Activated CD8-positive, alpha-beta memory T cell treated with anti-CD3 and anti-CD28 coated beads, Interleukin-2, amount 10 ng/mL, durations not matched to agents 7 days and 5 days (primary cell): Measurements from ENCODE around the gene COL23A1. TPM values are rescaled to one million over a fixed set of nuclear protein-coding genes. Genes with fewer than 3 reads are reported as not detected.

Experiments used
- ATAC-seq: fragments of 150-1000 bp; cut with Tn5 transposase; one replicate; pipeline ENCODE4 v1.10.0; 2021; ENCODE audit warnings: moderate library complexity
- CTCF ChIA-PET: fragments of 350-600 bp; sonication (Branson Sonifier 250); formaldehyde crosslinking; loops from one replicate; lab custom pipeline; 2021; ENCODE audit warnings: antibody characterized with exemption; lab: Charles Lee
- DNase-seq: peaks from one replicate; pipeline ENCODE4 v3.0.0-alpha.2; 2020
- H3K27ac Mint-ChIP-seq: one replicate; pipeline ENCODE4 v1.8.0; 2021; ENCODE audit warnings: mild to moderate bottlenecking, mixed read lengths
- H3K27me3 Mint-ChIP-seq: one replicate; pipeline ENCODE4 v1.8.0; 2021; ENCODE audit warnings: mixed read lengths
- H3K36me3 Mint-ChIP-seq: one replicate; pipeline ENCODE4 v1.8.0; 2021; ENCODE audit warnings: mild to moderate bottlenecking, mixed read lengths
- H3K4me1 Mint-ChIP-seq: one replicate; pipeline ENCODE4 v1.8.0; 2021; ENCODE audit warnings: mixed read lengths
- H3K4me3 Mint-ChIP-seq: one replicate; pipeline ENCODE4 v1.8.0; 2021; ENCODE audit warnings: mild to moderate bottlenecking, moderate library complexity, mixed read lengths
- H3K9me3 Mint-ChIP-seq: one replicate; pipeline ENCODE4 v1.8.0; 2022; ENCODE audit warnings: low read depth, mixed read lengths
- total RNA-seq, 2 experiments: library from RNA; stranded (reverse); gene quantifications; one replicate each; pipeline ENCODE4 v1.2.3, GENCODE V29; 2021

COL23A1 gene
- total RNA-seq, 2 experiments from 2014 or later = 0.18 to 0.19 TPM

GRCh38 chr5:178222292-178222691 is 367.9 kb downstream of the COL23A1 start:
- CTCF ChIA-PET = interaction anchor here (0.9 kb wide), 1 partner anchor 10 kb away, joined by 3 read pairs; no protein-coding TSS in a partner anchor
- H3K27ac Mint-ChIP-seq = no peak overlapping the region
- peaks cover 21% of the 10 kb centered on the region for H3K4me1 Mint-ChIP-seq
- H3K4me3 Mint-ChIP-seq = no peak overlapping the region
- ATAC-seq (no peak), DNase-seq (no peak)
- H3K36me3 Mint-ChIP-seq = peaks cover 42% of the 10 kb centered on the region
- no peaks in the 10 kb centered on the region for H3K9me3 Mint-ChIP-seq
- H3K27me3 Mint-ChIP-seq = no peaks in the 10 kb centered on the region

GRCh38 chr5:178221853-178222252 is 368.3 kb downstream of the COL23A1 start:
- ATAC-seq = no peak
- H3K27ac Mint-ChIP-seq = peak overlapping the region; percentile 16
- no peaks in the 10 kb centered on the region for H3K9me3 Mint-ChIP-seq
- H3K36me3 Mint-ChIP-seq = peaks cover 38% of the 10 kb centered on the region
- no peak overlapping the region for H3K4me3 Mint-ChIP-seq
- CTCF ChIA-PET = interaction anchor here (0.9 to 1.6 kb wide), 2 partner anchors 10 to 13 kb away, joined by 3 to 4 read pairs; no protein-coding TSS in a partner anchor
- peaks cover 18% of the 10 kb centered on the region for H3K4me1 Mint-ChIP-seq
- DNase-seq = no peak
- H3K27me3 Mint-ChIP-seq = no peaks in the 10 kb centered on the region

- Mint-ChIP-seq H3K9me3 (no peaks in the 10 kb centered on the region), H3K27me3 (no peaks in the 10 kb centered on the region), H3K4me3 (no peak overlapping the region), H3K36me3 (peaks cover 39% of the 10 kb centered on the region), H3K27ac (peak overlapping the region; percentile 16), H3K4me1 (peaks cover 16% of the 10 kb centered on the region)
- CTCF ChIA-PET = interaction anchor here (0.9 to 1.6 kb wide), 2 partner anchors 9 to 14 kb away, joined by 3 to 4 read pairs; no protein-coding TSS in a partner anchor
- ATAC-seq = peak; percentile 25
- no peak for DNase-seq
Measured at GRCh38 chr5:178221282-178221681, 368.9 kb downstream of the COL23A1 start.

DNA sequence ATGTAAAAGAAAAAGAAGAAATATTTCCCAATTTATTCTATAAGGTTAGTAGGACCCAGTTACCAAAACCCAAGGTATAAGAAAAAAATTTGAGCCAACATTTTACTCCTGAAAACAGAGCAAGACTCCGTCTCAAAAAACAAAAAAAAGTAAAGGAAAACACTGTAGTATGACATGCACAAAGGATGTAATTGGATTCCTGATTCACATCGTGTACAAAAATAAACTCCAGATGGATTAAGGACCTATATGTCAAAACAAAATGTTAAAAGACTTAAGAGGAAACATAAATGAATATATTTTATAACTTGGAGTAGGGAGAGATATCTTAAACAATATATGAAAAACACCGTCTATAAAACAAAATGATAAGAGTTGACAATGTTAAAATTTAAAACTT is 371.4 kb downstream of the COL23A1 start:
- no peak overlapping the region for H3K27ac Mint-ChIP-seq
- DNase-seq (no peak), ATAC-seq (no peak)
- H3K4me1 Mint-ChIP-seq = peaks cover 17% of the 10 kb centered on the region
- H3K9me3 Mint-ChIP-seq = no peaks in the 10 kb centered on the region
- CTCF ChIA-PET = no interaction called here
- no peaks in the 10 kb centered on the region for H3K27me3 Mint-ChIP-seq
- H3K4me3 Mint-ChIP-seq = no peak overlapping the region
- H3K36me3 Mint-ChIP-seq = peaks cover 47% of the 10 kb centered on the region

- H3K4me3 Mint-ChIP-seq = no peak overlapping the region
- H3K4me1 Mint-ChIP-seq = peaks cover 21% of the 10 kb centered on the region
- H3K36me3 Mint-ChIP-seq = peaks cover 50% of the 10 kb centered on the region
- DNase-seq = no peak
- no peak for ATAC-seq
- no peak overlapping the region for H3K27ac Mint-ChIP-seq
- no peaks in the 10 kb centered on the region for H3K27me3 Mint-ChIP-seq
- CTCF ChIA-PET = no interaction called here
- H3K9me3 Mint-ChIP-seq = no peaks in the 10 kb centered on the region
Measured at GRCh38 chr5:178218237-178218776, 371.9 kb downstream of the COL23A1 start.

DNA sequence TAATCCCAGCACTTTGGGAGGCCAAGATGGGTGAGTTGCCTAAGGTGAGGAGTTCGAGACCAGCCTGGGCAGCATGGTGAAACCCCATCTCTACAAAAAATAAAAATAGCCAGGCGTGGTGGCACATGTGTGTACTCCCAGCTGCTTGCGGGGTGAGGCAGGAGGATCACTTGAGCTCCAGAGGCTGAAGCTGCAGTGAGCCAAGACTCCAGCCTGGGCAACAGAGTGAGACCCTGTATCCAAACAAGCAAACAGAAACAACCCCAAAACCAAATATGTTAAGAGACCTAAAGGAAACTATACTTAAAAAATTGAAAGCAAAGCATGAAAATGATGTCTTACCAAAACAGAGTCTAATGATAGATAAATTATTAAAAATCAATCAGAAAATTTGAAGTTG is 373.4 kb downstream of the COL23A1 start:
- H3K4me1 Mint-ChIP-seq = peaks cover 21% of the 10 kb centered on the region
- ATAC-seq = no peak
- H3K36me3 Mint-ChIP-seq = peaks cover 57% of the 10 kb centered on the region
- no peak overlapping the region for H3K27ac Mint-ChIP-seq
- no peaks in the 10 kb centered on the region for H3K27me3 Mint-ChIP-seq
- no peaks in the 10 kb centered on the region for H3K9me3 Mint-ChIP-seq
- DNase-seq = no peak
- H3K4me3 Mint-ChIP-seq = no peak overlapping the region
- CTCF ChIA-PET = interaction anchor here (0.9 to 1.1 kb wide), 2 partner anchors 11 to 21 kb away, joined by 3 read pairs; no protein-coding TSS in a partner anchor

DNA sequence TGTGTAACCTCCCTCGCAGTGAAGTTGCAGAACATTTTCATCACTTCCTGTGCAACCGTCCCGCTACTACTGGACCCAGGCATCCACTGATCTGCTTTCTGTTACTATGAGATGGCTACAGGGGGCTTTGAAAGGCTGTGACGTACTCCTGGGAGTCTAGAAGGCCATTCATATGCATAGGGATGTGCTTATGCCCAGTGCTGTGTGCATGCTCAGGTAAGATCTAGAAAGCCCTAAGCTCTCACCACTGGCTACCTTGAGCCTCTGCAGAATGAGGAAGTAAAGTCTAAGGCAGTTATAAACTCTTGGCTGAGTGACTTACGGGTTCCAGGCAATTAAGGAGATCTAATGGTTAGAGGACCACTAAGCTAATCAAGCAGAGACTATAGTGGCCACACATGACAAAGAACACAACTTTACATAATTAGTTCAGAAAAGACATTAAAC is 374.1 kb downstream of the COL23A1 start:
- no peaks in the 10 kb centered on the region for H3K27me3 Mint-ChIP-seq
- H3K27ac Mint-ChIP-seq = no peak overlapping the region
- H3K4me3 Mint-ChIP-seq = no peak overlapping the region
- H3K4me1 Mint-ChIP-seq = peaks cover 15% of the 10 kb centered on the region
- H3K36me3 Mint-ChIP-seq = peaks cover 56% of the 10 kb centered on the region
- CTCF ChIA-PET = interaction anchor here (0.9 to 1.1 kb wide), 2 partner anchors 12 to 22 kb away, joined by 3 read pairs; no protein-coding TSS in a partner anchor
- no peak for ATAC-seq
- no peaks in the 10 kb centered on the region for H3K9me3 Mint-ChIP-seq
- DNase-seq = no peak

DNA sequence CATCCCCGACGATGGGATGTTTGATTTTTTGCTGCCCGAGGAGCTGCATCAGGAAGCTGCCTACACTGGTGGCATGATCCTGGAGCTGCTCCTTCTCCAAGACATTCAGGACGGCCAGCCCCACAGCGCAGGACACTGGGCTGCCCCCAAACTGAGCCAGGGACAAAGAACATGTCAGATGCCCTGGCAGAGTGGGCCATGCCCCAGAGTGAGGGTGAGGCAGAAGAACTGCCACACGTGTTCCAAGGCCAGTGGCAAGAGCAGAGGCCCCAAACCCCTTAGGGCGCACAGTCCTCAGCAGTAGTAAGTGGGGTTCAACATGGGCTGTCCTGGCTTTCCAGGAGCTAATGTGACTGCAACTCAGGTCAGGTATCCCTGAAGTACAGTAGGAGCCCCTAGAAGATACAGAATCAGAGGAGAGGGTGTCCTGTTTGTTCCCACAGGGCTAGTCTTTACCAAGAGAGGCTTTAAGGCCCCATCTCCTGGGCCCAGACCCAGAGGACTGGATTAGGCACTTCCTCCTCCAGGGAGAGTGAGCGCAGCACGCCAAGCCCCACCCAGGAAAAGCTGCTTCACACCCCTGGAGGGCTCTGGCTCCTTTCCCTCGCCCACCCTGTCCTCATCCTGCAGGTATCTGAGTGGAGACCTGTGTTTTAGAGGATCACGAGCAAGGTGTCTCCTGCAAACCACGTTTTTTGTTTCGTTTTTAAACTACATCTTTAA is 374.8 kb downstream of the COL23A1 start:
- no peaks in the 10 kb centered on the region for H3K27me3 Mint-ChIP-seq
- ATAC-seq = peak; percentile 4
- CTCF ChIA-PET = interaction anchor here (0.9 to 1.1 kb wide), 3 partner anchors 12 to 43 kb away, joined by 3 read pairs; no protein-coding TSS in a partner anchor
- peaks cover 12% of the 10 kb centered on the region for H3K4me1 Mint-ChIP-seq
- no peak overlapping the region for H3K4me3 Mint-ChIP-seq
- no peak for DNase-seq
- peaks cover 57% of the 10 kb centered on the region for H3K36me3 Mint-ChIP-seq
- no peaks in the 10 kb centered on the region for H3K9me3 Mint-ChIP-seq
- peak overlapping the region; percentile 32 for H3K27ac Mint-ChIP-seq

DNA sequence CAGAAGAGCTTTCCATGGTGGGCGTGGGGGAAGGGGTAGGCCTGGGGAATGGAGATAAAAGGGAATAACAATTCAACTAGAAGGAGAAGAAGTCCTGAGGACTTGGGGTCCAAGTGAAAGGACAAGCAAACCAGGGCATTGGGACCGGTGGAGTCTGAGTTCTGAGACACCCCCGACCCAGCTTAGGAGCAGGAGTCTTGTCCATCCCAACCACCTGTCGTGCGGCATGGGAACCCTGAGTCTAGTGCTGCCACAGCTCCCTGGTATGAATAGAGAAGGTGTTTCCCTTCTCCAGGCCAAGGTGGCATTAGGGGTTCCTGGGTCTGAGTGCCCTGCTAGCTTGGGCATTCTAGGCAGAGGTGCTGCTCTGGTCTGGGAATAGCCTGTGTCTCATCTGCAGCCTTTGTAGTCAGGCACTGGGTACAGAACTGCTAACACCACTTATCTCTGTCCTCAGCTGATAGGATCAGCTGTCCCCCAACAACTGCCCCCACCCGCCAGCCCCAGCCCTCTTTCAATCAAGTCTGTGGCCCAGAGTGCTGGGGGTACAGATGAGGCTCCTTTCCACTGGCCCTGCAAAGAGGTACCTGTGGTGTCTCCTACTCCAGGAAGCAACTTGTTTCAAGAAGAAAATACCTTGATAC is 375.9 kb downstream of the COL23A1 start:
- no peak for ATAC-seq
- H3K36me3 Mint-ChIP-seq = peaks cover 64% of the 10 kb centered on the region
- CTCF ChIA-PET = interaction anchor here (1.0 to 1.8 kb wide), 2 partner anchors 10 to 44 kb away, joined by 3 to 4 read pairs; partner anchors contain the start of gene HNRNPAB

DNA sequence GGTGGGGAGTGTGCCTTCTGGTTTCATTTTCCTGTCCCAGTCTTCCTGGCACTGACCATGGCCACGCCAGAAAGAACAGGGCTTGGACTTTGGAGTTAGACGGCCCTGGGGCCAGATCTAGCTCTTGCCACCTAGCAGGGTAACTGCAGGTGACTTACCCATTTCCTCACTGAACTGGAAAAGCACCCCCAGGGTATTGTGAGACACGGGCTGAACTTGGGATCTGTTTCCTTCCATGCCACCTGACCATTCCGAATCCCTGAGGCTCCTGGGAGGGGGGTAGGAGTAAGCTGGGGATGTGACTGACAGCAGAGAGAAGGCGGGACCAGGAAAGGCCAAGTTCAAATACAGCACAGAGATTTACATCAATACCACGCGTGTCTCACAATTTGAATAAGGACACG is 376.4 kb downstream of the COL23A1 start:
- peak overlapping the region; percentile 4 for H3K27ac Mint-ChIP-seq
- peaks cover 17% of the 10 kb centered on the region for H3K4me1 Mint-ChIP-seq
- H3K27me3 Mint-ChIP-seq = no peaks in the 10 kb centered on the region
- no peak overlapping the region for H3K4me3 Mint-ChIP-seq
- peaks cover 67% of the 10 kb centered on the region for H3K36me3 Mint-ChIP-seq
- DNase-seq (no peak), ATAC-seq (no peak)
- CTCF ChIA-PET = interaction anchor here (1.8 kb wide), 1 partner anchor 9 kb away, joined by 4 read pairs; the partner anchor contains the start of gene HNRNPAB
- H3K9me3 Mint-ChIP-seq = no peaks in the 10 kb centered on the region

More for the DNA sequence above, 375.9 kb downstream of the COL23A1 start:
- no peak for DNase-seq
- no peak overlapping the region for H3K4me3 Mint-ChIP-seq
- H3K4me1 Mint-ChIP-seq = peaks cover 12% of the 10 kb centered on the region
- no peaks in the 10 kb centered on the region for H3K27me3 Mint-ChIP-seq
- no peaks in the 10 kb centered on the region for H3K9me3 Mint-ChIP-seq
- H3K27ac Mint-ChIP-seq = peak overlapping the region; percentile 19

- DNase-seq (no peak), ATAC-seq (no peak)
- Mint-ChIP-seq H3K4me3 (no peak overlapping the region), H3K27ac (peak overlapping the region; percentile 22), H3K9me3 (no peaks in the 10 kb centered on the region), H3K36me3 (peaks cover 70% of the 10 kb centered on the region), H3K27me3 (no peaks in the 10 kb centered on the region), H3K4me1 (peaks cover 22% of the 10 kb centered on the region)
- CTCF ChIA-PET = interaction anchor here (1.8 kb wide), 1 partner anchor 8 kb away, joined by 4 read pairs; the partner anchor contains the start of gene HNRNPAB
Measured at GRCh38 chr5:178213003-178213461, 377.2 kb downstream of the COL23A1 start.

- H3K36me3 Mint-ChIP-seq = peaks cover 74% of the 10 kb centered on the region
- no peak overlapping the region for H3K4me3 Mint-ChIP-seq
- peaks cover 28% of the 10 kb centered on the region for H3K4me1 Mint-ChIP-seq
- CTCF ChIA-PET = interaction anchor here (1.2 kb wide), 1 partner anchor 9 kb away, joined by 3 read pairs; no protein-coding TSS in a partner anchor
- H3K27ac Mint-ChIP-seq = peak overlapping the region; percentile 62
- ATAC-seq (no peak), DNase-seq (no peak)
- no peaks in the 10 kb centered on the region for H3K27me3 Mint-ChIP-seq
- H3K9me3 Mint-ChIP-seq = no peaks in the 10 kb centered on the region
Measured at GRCh38 chr5:178212241-178213002, 377.8 kb downstream of the COL23A1 start.
